ENCODE results near the gene MFN2. TPM values are rescaled to one million over a fixed set of nuclear protein-coding genes. Genes with fewer than 3 reads are reported as not detected.

Gene MFN2
- total RNA-seq, 3 donors from 2014 or later (not counting 1 experiment from before 2014, with no cell fraction given) = 54.7 to 65.9 (median 55.8) TPM

DNA sequence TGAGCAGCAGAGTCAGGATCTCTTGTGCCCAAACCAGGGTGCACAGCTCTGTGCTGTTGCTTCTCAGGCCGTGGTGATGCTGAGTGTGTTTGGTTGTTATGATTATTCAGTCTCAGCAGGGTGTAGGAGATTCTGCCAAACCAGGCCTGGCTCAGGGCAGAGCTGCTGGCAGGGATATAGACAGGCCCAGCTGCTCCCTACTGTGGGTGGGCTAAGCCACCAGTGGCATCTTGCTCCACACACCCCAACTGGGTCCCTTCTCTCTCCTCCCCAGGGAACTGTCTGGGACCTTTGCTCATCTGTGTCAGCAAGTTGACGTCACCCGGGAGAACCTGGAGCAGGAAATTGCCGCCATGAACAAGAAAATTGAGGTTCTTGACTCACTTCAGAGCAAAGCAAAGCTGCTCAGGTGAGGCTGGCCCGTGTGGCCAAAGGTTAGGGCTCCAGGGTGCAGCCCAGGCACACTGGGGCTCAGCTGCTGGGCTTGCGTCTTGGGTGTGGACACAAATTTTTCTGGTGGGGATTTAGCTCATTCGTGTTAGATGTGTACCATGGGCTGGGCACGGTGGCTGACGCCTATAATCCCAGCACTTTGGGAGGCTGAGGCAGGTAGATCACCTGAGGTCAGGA lies 29.2 kb downstream of the MFN2 start:
- no peak for DNase-seq
- Histone ChIP-seq H3K4me3 (ENCODE audit: low read length) (no peak overlapping the region), H3K9me3 (ENCODE audit: control insufficient read depth, insufficient read depth, low read length) (no peaks in the 10 kb centered on the region), H3K27me3 (ENCODE audit: control insufficient read depth, insufficient read depth, low read length) (no peaks in the 10 kb centered on the region), H3K36me3 (ENCODE audit: control insufficient read depth, insufficient read depth, low read length) (peaks cover 68% of the 10 kb centered on the region), H3K4me1 (ENCODE audit: control insufficient read depth, insufficient read depth, low read length) (no peaks in the 10 kb centered on the region), H3K27ac (ENCODE audit: low read length) (no peak overlapping the region)
- H3K4me1 Mint-ChIP-seq = peaks cover 0 to 5% of the 10 kb centered on the region in 2 donors
- intact Hi-C loops (cut with micrococcal nuclease) = no loop called here
- H3K4me3 Mint-ChIP-seq = no peak overlapping the region
- no peak for ATAC-seq
- H3K27ac Mint-ChIP-seq = no peak overlapping the region
- WGBS (ENCODE audit: insufficient coverage) = 96% methylated on average over 9 of the region's 9 CpGs
- peaks cover 7% of the 10 kb centered on the region for H3K36me3 Mint-ChIP-seq
- TF ChIP-seq, protein P1, sequence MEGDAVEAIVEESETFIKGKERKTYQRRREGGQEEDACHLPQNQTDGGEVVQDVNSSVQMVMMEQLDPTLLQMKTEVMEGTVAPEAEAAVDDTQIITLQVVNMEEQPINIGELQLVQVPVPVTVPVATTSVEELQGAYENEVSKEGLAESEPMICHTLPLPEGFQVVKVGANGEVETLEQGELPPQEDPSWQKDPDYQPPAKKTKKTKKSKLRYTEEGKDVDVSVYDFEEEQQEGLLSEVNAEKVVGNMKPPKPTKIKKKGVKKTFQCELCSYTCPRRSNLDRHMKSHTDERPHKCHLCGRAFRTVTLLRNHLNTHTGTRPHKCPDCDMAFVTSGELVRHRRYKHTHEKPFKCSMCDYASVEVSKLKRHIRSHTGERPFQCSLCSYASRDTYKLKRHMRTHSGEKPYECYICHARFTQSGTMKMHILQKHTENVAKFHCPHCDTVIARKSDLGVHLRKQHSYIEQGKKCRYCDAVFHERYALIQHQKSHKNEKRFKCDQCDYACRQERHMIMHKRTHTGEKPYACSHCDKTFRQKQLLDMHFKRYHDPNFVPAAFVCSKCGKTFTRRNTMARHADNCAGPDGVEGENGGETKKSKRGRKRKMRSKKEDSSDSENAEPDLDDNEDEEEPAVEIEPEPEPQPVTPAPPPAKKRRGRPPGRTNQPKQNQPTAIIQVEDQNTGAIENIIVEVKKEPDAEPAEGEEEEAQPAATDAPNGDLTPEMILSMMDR (IDR thresholded peaks at IDR 0.05) = no peak
- H3K9me3 Mint-ChIP-seq = no peaks in the 10 kb centered on the region
- no peaks in the 10 kb centered on the region for H3K27me3 Mint-ChIP-seq (ENCODE audit: low read depth in 2 of 2)

DNA sequence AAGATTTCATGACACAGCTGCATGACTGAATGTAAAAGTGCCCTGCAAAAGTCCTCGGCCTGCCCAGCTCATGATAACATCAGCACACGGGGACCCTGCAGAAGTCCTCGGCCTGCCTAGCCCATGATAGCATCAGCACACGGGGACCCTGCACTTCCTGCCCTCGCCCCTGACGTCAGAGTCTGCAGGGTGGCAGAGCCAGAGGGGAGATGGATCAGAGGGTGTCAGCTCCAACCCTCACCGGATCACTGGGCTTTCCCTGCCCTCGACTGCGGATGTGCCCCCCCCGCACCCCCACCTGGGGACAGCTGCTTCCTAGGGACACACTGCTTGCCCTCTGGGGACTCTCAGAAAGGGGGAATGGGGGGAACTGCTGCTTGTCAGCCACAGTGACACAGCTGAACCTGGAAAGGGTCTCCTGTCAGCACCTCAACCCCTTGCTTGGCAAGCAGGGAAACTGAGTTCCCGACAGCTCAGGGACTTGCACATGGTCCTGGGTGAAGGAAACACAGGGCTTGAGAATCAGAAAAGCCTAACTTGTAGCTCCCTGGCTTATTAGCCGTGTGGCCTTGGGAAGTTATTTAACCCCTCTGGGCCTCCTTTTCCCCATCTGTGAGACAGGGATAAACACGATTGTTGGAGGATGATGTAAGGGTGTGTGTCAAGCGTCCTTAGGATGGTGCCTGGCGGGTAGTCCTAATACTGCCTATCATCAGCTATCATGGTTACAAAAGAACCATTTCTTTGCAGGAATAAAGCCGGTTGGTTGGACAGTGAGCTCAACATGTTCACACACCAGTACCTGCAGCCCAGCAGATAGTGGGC lies 30.7 kb downstream of the MFN2 start:
- Mint-ChIP-seq H3K4me1 (peaks cover 0 to 5% of the 10 kb centered on the region in 2 donors), H3K27ac (no peak overlapping the region), H3K36me3 (peaks cover 7% of the 10 kb centered on the region), H3K27me3 (ENCODE audit: low read depth in 2 of 2) (no peaks in the 10 kb centered on the region), H3K9me3 (no peaks in the 10 kb centered on the region), H3K4me3 (no peak overlapping the region)
- no peaks in the 10 kb centered on the region for H3K27me3 ChIP-seq (ENCODE audit: control insufficient read depth, insufficient read depth, low read length)
- WGBS (ENCODE audit: insufficient coverage) = 94% methylated on average over 13 of the region's 16 CpGs
- no peaks in the 10 kb centered on the region for H3K9me3 ChIP-seq (ENCODE audit: control insufficient read depth, insufficient read depth, low read length)
- intact Hi-C loops (cut with micrococcal nuclease) = no loop called here
- DNase-seq (no peak), ATAC-seq (no peak)
- no peak overlapping the region for H3K27ac ChIP-seq (ENCODE audit: low read length)
- TF ChIP-seq, protein P1 (IDR thresholded peaks at IDR 0.05) = no peak
- H3K36me3 ChIP-seq (ENCODE audit: control insufficient read depth, insufficient read depth, low read length) = peaks cover 53% of the 10 kb centered on the region
- no peaks in the 10 kb centered on the region for H3K4me1 ChIP-seq (ENCODE audit: control insufficient read depth, insufficient read depth, low read length)
- no peak overlapping the region for H3K4me3 ChIP-seq (ENCODE audit: low read length)

DNA sequence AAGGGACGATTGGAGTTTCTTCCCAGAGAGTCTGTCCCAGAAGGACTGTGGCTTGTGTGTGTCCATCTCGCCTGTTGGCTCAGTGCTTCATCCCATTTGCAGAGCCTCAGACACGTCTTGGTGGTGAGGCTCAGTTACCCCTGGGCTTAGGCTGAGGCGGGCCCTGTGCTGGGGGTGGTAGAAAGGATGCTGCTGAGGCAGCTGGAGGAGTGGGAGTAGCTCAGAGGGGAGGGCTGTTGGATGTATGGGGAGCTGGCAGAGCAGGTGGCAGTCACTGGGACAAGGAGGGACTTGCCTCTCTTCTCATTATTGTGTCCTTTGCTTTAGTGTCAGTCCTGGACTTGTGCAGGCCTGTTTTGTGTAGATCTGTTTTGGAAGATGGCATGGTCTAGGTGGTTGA lies 31.8 kb downstream of the MFN2 start:
- Mint-ChIP-seq H3K27ac (no peak overlapping the region), H3K4me1 (peaks cover 0 to 5% of the 10 kb centered on the region in 2 donors), H3K4me3 (no peak overlapping the region), H3K27me3 (ENCODE audit: low read depth in 2 of 2) (no peaks in the 10 kb centered on the region), H3K36me3 (peaks cover 7% of the 10 kb centered on the region), H3K9me3 (no peaks in the 10 kb centered on the region)
- H3K4me3 ChIP-seq (ENCODE audit: low read length) = no peak overlapping the region
- DNase-seq (no peak), ATAC-seq (no peak)
- peaks cover 43% of the 10 kb centered on the region for H3K36me3 ChIP-seq (ENCODE audit: control insufficient read depth, insufficient read depth, low read length)
- no peak overlapping the region for H3K27ac ChIP-seq (ENCODE audit: low read length)
- H3K27me3 ChIP-seq (ENCODE audit: control insufficient read depth, insufficient read depth, low read length) = no peaks in the 10 kb centered on the region
- WGBS (ENCODE audit: insufficient coverage) = 96% methylated on average over 4 of the region's 4 CpGs
- intact Hi-C loops (cut with micrococcal nuclease) = no loop called here
- TF ChIP-seq, protein P1 (IDR thresholded peaks at IDR 0.05) = no peak
- H3K9me3 ChIP-seq (ENCODE audit: control insufficient read depth, insufficient read depth, low read length) = no peaks in the 10 kb centered on the region
- no peaks in the 10 kb centered on the region for H3K4me1 ChIP-seq (ENCODE audit: control insufficient read depth, insufficient read depth, low read length)

Data from natural killer cell (primary cell).